Neuron (in vitro differentiated cells): ENCODE results near the gene CAST.
"Not testable (repeated sequence)": the region's sequence is repeated elsewhere in the genome, so short reads cannot be mapped to it uniquely, and the experiment has no call there.

Experiments
- H2AFZ ChIP-seq: one replicate; pipeline ENCODE4 v1.6.1; 2013; ENCODE audit warnings: low read depth, mild to moderate bottlenecking, inconsistent platforms, low read length, moderate library complexity
- H3K27me3 ChIP-seq: one replicate; pipeline ENCODE4 v1.6.1; 2013; ENCODE audit warnings: low read length; ENCODE audit not compliant: insufficient read depth
- H3K36me3 ChIP-seq: one replicate; pipeline ENCODE4 v1.6.1; 2013; ENCODE audit warnings: low read length; ENCODE audit not compliant: insufficient read depth
- H3K4me1 ChIP-seq: one replicate; pipeline ENCODE4 v1.6.1; 2013; ENCODE audit warnings: low read length; ENCODE audit not compliant: insufficient read depth
- H3K4me3 ChIP-seq: 2 replicates; pipeline ENCODE4 v1.5.1; 2013; ENCODE audit warnings: mild to moderate bottlenecking, low read length, moderate library complexity
- H3K9me3 ChIP-seq: one replicate; pipeline ENCODE4 v1.6.1; 2013; ENCODE audit warnings: low read length

Gene CAST

DNA sequence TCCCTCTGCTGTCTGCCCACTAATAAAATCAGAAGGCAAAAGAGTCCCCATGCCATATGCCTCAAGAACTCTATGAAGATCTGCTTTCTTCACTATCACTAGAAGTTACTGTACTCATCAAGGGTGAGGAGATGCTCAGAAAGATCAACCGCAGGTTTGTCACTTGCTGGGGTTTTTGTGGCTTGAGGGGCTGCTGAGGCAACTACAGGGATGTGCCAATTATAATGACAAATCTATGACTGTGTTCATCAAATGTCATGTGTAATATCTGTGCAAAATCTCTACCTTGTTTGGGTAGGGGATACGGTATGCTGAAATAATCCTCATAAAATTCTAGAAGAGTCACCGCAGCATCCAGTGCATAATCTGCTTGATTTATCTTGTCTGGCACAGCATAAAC, 132.6 kb downstream of the CAST start:
- peaks cover 2% of the 10 kb centered on the region for H3K9me3 ChIP-seq
- no peaks in the 10 kb centered on the region for H3K27me3 ChIP-seq
- peaks cover 15% of the 10 kb centered on the region for H3K4me1 ChIP-seq
- no peak overlapping the region for H3K4me3 ChIP-seq
- peaks cover 38% of the 10 kb centered on the region for H3K36me3 ChIP-seq
- H2AFZ ChIP-seq = no peak overlapping the region

GRCh38 chr5:96795626-96796025, 133.4 kb downstream of the CAST start:
- Histone ChIP-seq H3K4me3 (no peak overlapping the region), H3K36me3 (peaks cover 35% of the 10 kb centered on the region), H3K27me3 (no peaks in the 10 kb centered on the region), H3K4me1 (peaks cover 7% of the 10 kb centered on the region), H3K9me3 (peaks cover 2% of the 10 kb centered on the region), H2AFZ (no peak overlapping the region)

- peaks cover 2% of the 10 kb centered on the region for H3K9me3 ChIP-seq
- H3K4me1 ChIP-seq = no peaks in the 10 kb centered on the region
- no peak overlapping the region for H2AFZ ChIP-seq
- H3K27me3 ChIP-seq = no peaks in the 10 kb centered on the region
- peaks cover 35% of the 10 kb centered on the region for H3K36me3 ChIP-seq
- H3K4me3 ChIP-seq = no peak overlapping the region
Observed at GRCh38 chr5:96796434-96796833, 134.3 kb downstream of the CAST start.

- not testable (repeated sequence) for H3K4me1 ChIP-seq, H3K4me3 ChIP-seq, H3K9me3 ChIP-seq, H2AFZ ChIP-seq, H3K36me3 ChIP-seq, H3K27me3 ChIP-seq
Observed at GRCh38 chr5:96801718-96802117, 139.5 kb downstream of the CAST start.

GRCh38 chr5:96807075-96807654, 145.0 kb downstream of the CAST start:
- Histone ChIP-seq H3K4me1 (peaks cover 6% of the 10 kb centered on the region), H3K36me3 (no peaks in the 10 kb centered on the region), H3K27me3 (no peaks in the 10 kb centered on the region), H2AFZ (peak overlapping the region; percentile 90), H3K9me3 (no peaks in the 10 kb centered on the region), H3K4me3 (peak overlapping the region; percentile 59)

DNA sequence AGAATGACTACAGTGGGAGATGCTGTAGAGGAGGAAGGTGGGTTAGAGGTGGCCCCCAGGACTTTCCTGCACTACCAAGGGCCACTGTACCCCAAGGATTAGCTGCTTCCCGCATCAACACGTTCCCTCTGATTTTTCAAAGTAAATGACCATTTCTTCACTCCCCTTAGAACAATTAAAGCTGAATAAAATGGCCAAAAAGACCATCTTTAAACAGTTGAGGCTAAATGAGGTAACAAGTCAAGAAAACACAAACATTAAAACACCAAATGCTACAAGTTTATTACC, 146.3 kb downstream of the CAST start:
- Histone ChIP-seq H3K27me3 (no peaks in the 10 kb centered on the region), H3K36me3 (no peaks in the 10 kb centered on the region), H2AFZ (peak overlapping the region; percentile 90), H3K4me3 (peak overlapping the region; percentile 59), H3K4me1 (peaks cover 6% of the 10 kb centered on the region), H3K9me3 (no peaks in the 10 kb centered on the region)

- peaks cover 6% of the 10 kb centered on the region for H3K4me1 ChIP-seq
- no peaks in the 10 kb centered on the region for H3K27me3 ChIP-seq
- no peaks in the 10 kb centered on the region for H3K36me3 ChIP-seq
- no peak overlapping the region for H3K4me3 ChIP-seq
- H3K9me3 ChIP-seq = no peaks in the 10 kb centered on the region
- peak overlapping the region; percentile 90 for H2AFZ ChIP-seq
Observed at GRCh38 chr5:96808868-96809558, 146.8 kb downstream of the CAST start.

GRCh38 chr5:96809921-96810320, 147.7 kb downstream of the CAST start:
- Histone ChIP-seq H3K27me3 (no peaks in the 10 kb centered on the region), H3K4me1 (peaks cover 6% of the 10 kb centered on the region), H2AFZ (no peak overlapping the region), H3K36me3 (no peaks in the 10 kb centered on the region), H3K9me3 (no peaks in the 10 kb centered on the region), H3K4me3 (no peak overlapping the region)

DNA sequence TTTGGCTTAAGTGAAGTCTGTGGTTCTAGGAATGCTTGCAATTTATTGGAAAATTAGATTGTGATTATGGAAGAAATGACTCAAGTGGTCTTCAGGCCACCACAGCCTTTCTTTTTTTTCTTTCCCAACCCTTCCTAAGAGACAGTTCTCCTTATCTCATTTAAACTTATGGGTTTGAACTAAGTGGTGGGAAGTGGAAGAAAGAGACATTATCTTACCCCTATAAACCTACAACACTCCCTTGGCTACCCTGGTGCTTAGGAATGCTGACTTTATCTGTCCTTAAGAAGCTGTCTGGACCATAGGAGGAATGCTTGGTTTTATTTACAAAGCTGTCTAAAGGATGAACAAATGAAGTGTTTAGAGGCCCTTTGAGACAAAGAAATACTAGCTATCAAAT, 150.7 kb downstream of the CAST start:
- H3K36me3 ChIP-seq = no peaks in the 10 kb centered on the region
- no peaks in the 10 kb centered on the region for H3K27me3 ChIP-seq
- H3K4me3 ChIP-seq = no peak overlapping the region
- no peaks in the 10 kb centered on the region for H3K9me3 ChIP-seq
- H2AFZ ChIP-seq = no peak overlapping the region
- peaks cover 3% of the 10 kb centered on the region for H3K4me1 ChIP-seq

- Histone ChIP-seq H2AFZ (no peak overlapping the region), H3K27me3 (no peaks in the 10 kb centered on the region), H3K36me3 (no peaks in the 10 kb centered on the region), H3K9me3 (no peaks in the 10 kb centered on the region), H3K4me1 (no peaks in the 10 kb centered on the region), H3K4me3 (no peak overlapping the region)
Observed at GRCh38 chr5:96814041-96814440, 151.9 kb downstream of the CAST start.

DNA sequence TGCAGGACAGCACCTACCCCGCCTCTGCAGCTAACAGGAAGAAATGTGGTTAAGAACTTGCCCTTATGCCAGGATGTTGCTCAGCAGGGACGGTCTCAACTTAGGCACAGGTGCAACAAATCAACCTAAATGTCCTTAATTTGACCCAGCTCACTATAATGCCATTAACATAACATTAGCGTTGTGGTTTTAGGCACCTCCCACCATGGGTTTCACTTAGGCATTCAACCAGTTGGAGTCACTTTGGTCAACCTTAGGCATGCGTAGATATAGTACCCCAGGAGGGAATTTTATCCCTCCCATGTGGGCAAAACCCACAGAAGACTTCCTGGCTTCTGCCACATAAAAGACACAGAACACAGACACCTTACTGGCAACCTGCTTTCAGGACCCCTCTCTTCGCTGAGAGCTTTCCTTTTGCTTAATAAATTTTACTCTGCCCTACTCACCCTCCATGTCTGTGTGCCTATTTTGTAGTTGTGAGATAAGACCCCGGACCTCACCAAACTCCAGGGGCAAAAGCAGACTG, 154.3 kb downstream of the CAST start:
- H3K27me3 ChIP-seq = no peaks in the 10 kb centered on the region
- no peaks in the 10 kb centered on the region for H3K9me3 ChIP-seq
- no peaks in the 10 kb centered on the region for H3K36me3 ChIP-seq
- H2AFZ ChIP-seq = no peak overlapping the region
- H3K4me1 ChIP-seq = no peaks in the 10 kb centered on the region
- no peak overlapping the region for H3K4me3 ChIP-seq

DNA sequence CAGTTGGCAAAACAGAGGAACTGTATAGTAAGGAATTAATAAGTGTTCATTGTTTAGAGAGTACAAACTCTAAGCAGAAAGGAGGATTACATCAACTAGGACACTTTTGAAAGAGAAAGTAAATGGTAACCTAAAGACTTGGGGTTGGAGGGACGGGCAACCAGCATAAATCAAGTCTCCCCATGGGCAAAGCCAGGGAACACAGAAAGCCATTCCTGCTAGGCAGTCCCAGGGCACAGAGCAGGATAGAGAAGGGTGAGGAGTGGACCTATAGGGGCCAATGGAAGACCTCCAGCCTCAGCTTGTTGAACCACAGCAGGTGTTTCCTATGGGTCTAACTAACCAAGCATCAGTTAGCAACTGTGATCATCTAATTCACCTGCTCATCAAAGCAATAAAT, 154.8 kb downstream of the CAST start:
- no peak overlapping the region for H2AFZ ChIP-seq
- no peaks in the 10 kb centered on the region for H3K4me1 ChIP-seq
- no peak overlapping the region for H3K4me3 ChIP-seq
- no peaks in the 10 kb centered on the region for H3K9me3 ChIP-seq
- H3K36me3 ChIP-seq = no peaks in the 10 kb centered on the region
- no peaks in the 10 kb centered on the region for H3K27me3 ChIP-seq

DNA sequence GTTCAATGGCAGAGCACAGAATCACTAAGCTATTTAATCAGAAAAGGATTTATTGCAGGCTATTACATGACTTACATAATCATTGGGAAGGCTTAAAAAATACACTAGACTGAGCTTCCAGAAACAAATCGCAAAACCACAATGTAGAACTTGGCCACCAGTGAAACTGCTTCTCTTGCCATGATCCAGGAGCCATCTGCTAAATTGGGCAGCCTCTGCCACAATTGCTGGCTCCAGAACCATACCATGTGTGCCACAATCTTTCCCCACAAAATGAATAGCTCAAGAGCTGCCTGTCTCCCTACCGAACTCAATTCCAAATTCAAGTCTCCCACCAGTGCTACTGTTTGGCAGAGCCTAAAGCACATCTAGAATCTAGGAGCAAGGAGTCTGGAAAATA, 155.3 kb downstream of the CAST start:
- H2AFZ ChIP-seq = no peak overlapping the region
- H3K36me3 ChIP-seq = no peaks in the 10 kb centered on the region
- H3K4me3 ChIP-seq = no peak overlapping the region
- H3K27me3 ChIP-seq = no peaks in the 10 kb centered on the region
- H3K9me3 ChIP-seq = no peaks in the 10 kb centered on the region
- no peaks in the 10 kb centered on the region for H3K4me1 ChIP-seq
